Fibroblast of villous mesenchyme (primary cell): ENCODE data around the gene HYOU1. TPM values are rescaled to one million over a fixed set of nuclear protein-coding genes. Genes with fewer than 3 reads are reported as not detected.

ENCODE experiments used
- DNase-seq: peaks from one replicate; pipeline ENCODE4 v3.0.0-alpha.2; 2010; ENCODE audit warnings: low read depth
- H3K4me3 ChIP-seq: 2 replicates; pipeline ENCODE4 v1.5.1; 2011; ENCODE audit warnings: low read depth, mild to moderate bottlenecking, low read length
- total RNA-seq: library from RNA; depleted of rRNA; stranded (reverse); fragments of >200 nt; gene quantifications from 2 replicates; pipeline ENCODE4 v1.2.3, GENCODE V29; 2012
- TF ChIP-seq, protein P1 (sequence below): IDR thresholded peaks from 2 replicates; pipeline ENCODE4 v1.5.1; 2012; ENCODE audit warnings: low read depth, mild to moderate bottlenecking, low read length; ENCODE audit not compliant: insufficient read depth

HYOU1 gene
- total RNA-seq, 1 donor: 174 TPM

GRCh38 chr11:119085437-119085847 lies 28.4 kb upstream of the HYOU1 start:
- peak overlapping the region; percentile 97 for H3K4me3 ChIP-seq
- DNase-seq: peak; percentile 39
- TF ChIP-seq, protein P1, sequence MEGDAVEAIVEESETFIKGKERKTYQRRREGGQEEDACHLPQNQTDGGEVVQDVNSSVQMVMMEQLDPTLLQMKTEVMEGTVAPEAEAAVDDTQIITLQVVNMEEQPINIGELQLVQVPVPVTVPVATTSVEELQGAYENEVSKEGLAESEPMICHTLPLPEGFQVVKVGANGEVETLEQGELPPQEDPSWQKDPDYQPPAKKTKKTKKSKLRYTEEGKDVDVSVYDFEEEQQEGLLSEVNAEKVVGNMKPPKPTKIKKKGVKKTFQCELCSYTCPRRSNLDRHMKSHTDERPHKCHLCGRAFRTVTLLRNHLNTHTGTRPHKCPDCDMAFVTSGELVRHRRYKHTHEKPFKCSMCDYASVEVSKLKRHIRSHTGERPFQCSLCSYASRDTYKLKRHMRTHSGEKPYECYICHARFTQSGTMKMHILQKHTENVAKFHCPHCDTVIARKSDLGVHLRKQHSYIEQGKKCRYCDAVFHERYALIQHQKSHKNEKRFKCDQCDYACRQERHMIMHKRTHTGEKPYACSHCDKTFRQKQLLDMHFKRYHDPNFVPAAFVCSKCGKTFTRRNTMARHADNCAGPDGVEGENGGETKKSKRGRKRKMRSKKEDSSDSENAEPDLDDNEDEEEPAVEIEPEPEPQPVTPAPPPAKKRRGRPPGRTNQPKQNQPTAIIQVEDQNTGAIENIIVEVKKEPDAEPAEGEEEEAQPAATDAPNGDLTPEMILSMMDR: no peak

GRCh38 chr11:119084663-119085436 lies 27.8 kb upstream of the HYOU1 start, which contains the start of gene HMBS:
Gene HMBS, plus strand, starts transcription at chr11:119084881. Its CDS starts 153 bp downstream, at chr11:119085034.
- peak; percentile 96 for DNase-seq
- TF ChIP-seq, protein P1: no peak
- peak within 1 kb of the TSS; percentile 97 for H3K4me3 ChIP-seq

GRCh38 chr11:119081682-119082260 lies 24.8 kb upstream of the HYOU1 start:
- no peak overlapping the region for H3K4me3 ChIP-seq
- TF ChIP-seq, protein P1: no peak
- no peak for DNase-seq

- H3K4me3 ChIP-seq: no peak overlapping the region
- DNase-seq: no peak
- TF ChIP-seq, protein P1: no peak
Measured at GRCh38 chr11:119078675-119079420, 21.8 kb upstream of the HYOU1 start.

- DNase-seq: no peak
- TF ChIP-seq, protein P1: no peak
Measured at GRCh38 chr11:119077839-119078238, 20.8 kb upstream of the HYOU1 start.

DNA sequence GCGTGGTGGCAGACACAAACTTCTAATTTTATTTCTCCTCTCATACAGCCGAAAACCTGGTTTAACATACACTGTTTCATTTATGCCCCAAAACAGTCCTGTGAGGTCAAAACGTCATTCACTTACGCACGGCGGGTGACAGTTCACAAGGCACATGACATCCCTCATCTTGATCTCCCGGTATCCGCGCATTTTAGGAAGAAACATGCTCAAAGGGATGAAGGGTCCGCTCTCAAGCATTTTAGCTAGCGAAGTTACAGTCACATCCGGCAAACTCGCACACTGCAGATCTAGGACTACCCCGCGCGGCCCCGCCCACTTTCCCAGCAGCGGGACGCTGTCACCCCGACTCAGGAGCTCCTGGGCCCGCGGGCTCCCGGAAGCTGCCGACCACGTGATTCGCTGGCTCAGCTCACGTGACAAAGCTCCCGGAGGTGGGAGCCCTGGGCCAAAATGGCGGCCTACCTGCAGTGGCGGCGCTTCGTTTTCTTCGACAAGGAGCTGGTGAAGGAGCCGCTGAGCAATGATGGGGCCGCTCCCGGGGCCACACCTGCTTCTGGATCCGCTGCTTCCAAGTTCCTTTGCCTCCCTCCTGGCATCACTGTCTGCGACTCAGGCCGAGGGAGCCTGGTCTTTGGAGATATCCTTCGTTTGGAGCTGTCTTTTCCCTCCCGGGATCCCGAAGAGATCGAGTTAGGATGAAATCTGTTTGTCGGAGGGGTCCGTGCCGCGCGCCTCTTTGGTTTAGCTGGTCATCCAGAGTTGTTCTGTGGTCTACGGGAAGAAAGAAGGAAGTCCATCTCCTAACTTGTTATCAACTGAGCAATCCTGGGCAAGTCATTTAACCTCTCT lies 10.6 kb upstream of the HYOU1 start, which contains the start of gene VPS11:
VPS11 (plus strand) TSS at position 448 of the 852 bp plus-strand sequence; CDS start at position 454, 6 bp downstream.
- TF ChIP-seq, protein P1: no peak
- H3K4me3 ChIP-seq: peak within 1 kb of the TSS; percentile 98
- peak; percentile 97 for DNase-seq

More at GRCh38 chr11:119077839-119078238, 20.8 kb upstream of the HYOU1 start:
- no peak overlapping the region for H3K4me3 ChIP-seq
